MCF 10A (cell line): ENCODE data around the gene C2CD4D. TPM values are rescaled to one million over a fixed set of nuclear protein-coding genes. Genes with fewer than 3 reads are reported as not detected.

Source experiments
- BruUV-seq: library from RNA; stranded (reverse); fragments of 400-500 nt; replicated peaks from 2 replicates; lab custom pipeline; 2021; lab: Mats Ljungman, UMichigan
- CTCF ChIA-PET: fragments of 300-600 bp; sonication (Branson Sonifier 250); formaldehyde crosslinking; extraction: SDS; loops from one replicate; lab custom pipeline; 2021; ENCODE audit warnings: antibody characterized with exemption, inconsistent platforms; lab: Yijun Ruan, JAX
- POLR2A ChIA-PET: fragments of 300-600, 350-650 bp; sonication (Branson Sonifier 250); formaldehyde crosslinking; extraction: SDS; loops from one replicate; lab custom pipeline; 2020; ENCODE audit warnings: antibody characterized with exemption, inconsistent platforms; lab: Yijun Ruan, JAX
- DNase-seq: peaks from one replicate; pipeline ENCODE4 v3.0.0-alpha.2; 2018; ENCODE audit not compliant: unreplicated experiment
- H3K27ac Mint-ChIP-seq: one replicate; pipeline ENCODE4 v1.8.0; 2022; ENCODE audit warnings: mild to moderate bottlenecking, low read depth, mixed read lengths; ENCODE audit not compliant: unreplicated experiment
- H3K27me3 Mint-ChIP-seq: one replicate; pipeline ENCODE4 v1.8.0; 2022; ENCODE audit warnings: mixed read lengths; ENCODE audit not compliant: insufficient read depth, unreplicated experiment
- H3K36me3 Mint-ChIP-seq: one replicate; pipeline ENCODE4 v1.8.0; 2022; ENCODE audit warnings: mild to moderate bottlenecking, moderate library complexity, mixed read lengths; ENCODE audit not compliant: insufficient read depth, unreplicated experiment
- H3K4me1 Mint-ChIP-seq: one replicate; pipeline ENCODE4 v1.8.0; 2022; ENCODE audit warnings: mixed read lengths; ENCODE audit not compliant: insufficient read depth, unreplicated experiment
- H3K4me3 Mint-ChIP-seq: one replicate; pipeline ENCODE4 v1.8.0; 2022; ENCODE audit warnings: mild to moderate bottlenecking, moderate library complexity, mixed read lengths; ENCODE audit not compliant: unreplicated experiment
- H3K9me3 Mint-ChIP-seq: one replicate; pipeline ENCODE4 v1.8.0; 2022; ENCODE audit warnings: mixed read lengths; ENCODE audit not compliant: unreplicated experiment
- CTCF ChIP-seq: fragments of 200-600 bp; IDR thresholded peaks from one replicate; pipeline ENCODE4 v1.8.0; 2022; ENCODE audit warnings: antibody characterized with exemption, mild to moderate bottlenecking; ENCODE audit not compliant: unreplicated experiment
- intact Hi-C: fragments of 100-400 bp; cut with micrococcal nuclease; formaldehyde crosslinking; loops from 2 replicates; pipeline ENCODE4 v1.14.1; 2022
- total RNA-seq: library from RNA; stranded (reverse); gene quantifications from 2 replicates; pipeline ENCODE4 v1.2.3, GENCODE V29; 2022

The C2CD4D gene
- total RNA-seq, 1 experiment from 2014 or later: not detected

GRCh38 chr1:151839082-151839412 lies 573 bp downstream of the C2CD4D start:
- CTCF ChIA-PET: interaction anchor here (1.0 to 2.9 kb wide), 4 partner anchors 19 to 381 kb away, joined by 3 to 10 read pairs (median 4); partner anchors contain the start of gene MRPL9
- H3K27me3 Mint-ChIP-seq: no peaks in the 10 kb centered on the region

GRCh38 chr1:151838222-151839081 lies 1.2 kb downstream of the C2CD4D start:
- no peak overlapping the region for H3K4me3 Mint-ChIP-seq
- H3K27ac Mint-ChIP-seq: no peak overlapping the region
- H3K4me1 Mint-ChIP-seq: peaks cover 42% of the 10 kb centered on the region
- no peaks in the 10 kb centered on the region for H3K9me3 Mint-ChIP-seq
- DNase-seq: no peak
- no TSS peak for BruUV-seq
- no peak for TF ChIP-seq CTCF
- ChIA-PET CTCF (interaction anchor here (1.2 kb wide), 1 partner anchor 75 kb away, joined by 3 read pairs; the partner anchor contains the start of gene MRPL9), POLR2A (interaction anchor here (0.6 kb wide), 1 partner anchor 47 kb away, joined by 3 read pairs; no protein-coding TSS in a partner anchor)
- intact Hi-C loops: loop anchor here (5.0 kb wide), 1 partner anchor 46 kb away; the partner anchor contains the start of gene TDRKH
- H3K36me3 Mint-ChIP-seq: no peaks in the 10 kb centered on the region
- no peaks in the 10 kb centered on the region for H3K27me3 Mint-ChIP-seq

More at GRCh38 chr1:151839082-151839412, 573 bp downstream of the C2CD4D start:
- Mint-ChIP-seq H3K4me1 (peaks cover 41% of the 10 kb centered on the region), H3K27ac (no peak overlapping the region), H3K9me3 (no peaks in the 10 kb centered on the region), H3K36me3 (no peaks in the 10 kb centered on the region), H3K4me3 (peak overlapping the region; percentile 85)
- DNase-seq: no peak
- BruUV-seq: no TSS peak
- intact Hi-C loops: loop anchor here (5.0 kb wide), 1 partner anchor 47 kb away; the partner anchor contains the start of gene TDRKH
- POLR2A ChIA-PET: interaction anchor here (0.6 to 2.4 kb wide), 6 partner anchors 15 to 639 kb away, joined by 3 to 12 read pairs (median 3); partner anchors contain the start of genes THEM4 and THEM5
- TF ChIP-seq CTCF: no peak

GRCh38 chr1:151837884-151838221 lies 1.8 kb downstream of the C2CD4D start:
- no peaks in the 10 kb centered on the region for H3K9me3 Mint-ChIP-seq

More at GRCh38 chr1:151837884-151838221, 1.8 kb downstream of the C2CD4D start:
- Mint-ChIP-seq H3K4me3 (peak overlapping the region; percentile 16), H3K4me1 (peaks cover 48% of the 10 kb centered on the region), H3K36me3 (no peaks in the 10 kb centered on the region), H3K27ac (no peak overlapping the region), H3K27me3 (no peaks in the 10 kb centered on the region)
- ChIA-PET CTCF (interaction anchor here (0.5 to 2.3 kb wide), 4 partner anchors 44 to 525 kb away, joined by 3 to 26 read pairs (median 10); no protein-coding TSS in a partner anchor), POLR2A (interaction anchor here (1.5 to 1.9 kb wide), 2 partner anchors 8 to 30 kb away, joined by 5 read pairs; no protein-coding TSS in a partner anchor)
- BruUV-seq: no TSS peak
- intact Hi-C loops: loop anchor here (2.0 to 5.0 kb wide), 2 partner anchors 46 to 641 kb away; partner anchors contain the start of gene TDRKH
- no peak for TF ChIP-seq CTCF
- no peak for DNase-seq
